ENCODE data around the gene CRHR2.

The CRHR2 gene

GRCh38 chr7:30657131-30657530 is 25.1 kb downstream of the CRHR2 start:
- DNase-seq (ENCODE audit: low read depth in 1 of 2, low spot score in 1 of 2), result no peak
- Histone ChIP-seq H3K27me3 (ENCODE audit: insufficient read depth, poor library complexity, severe bottlenecking) (no peaks in the 10 kb centered on the region), H3K27ac (replicated peaks) (no peak overlapping the region), H3K4me3 (replicated peaks; ENCODE audit: insufficient read depth, low read length) (no peak overlapping the region)
- no peak for TF ChIP-seq GABPA (IDR thresholded peaks at IDR 0.05; ENCODE audit: low read depth)
- no peak for TF ChIP-seq REST (IDR thresholded peaks at IDR 0.05; ENCODE audit: insufficient replicate concordance, low read depth)
- TF ChIP-seq CTCF (IDR thresholded peaks at IDR 0.05; ENCODE audit: insufficient read depth, low read length), result no peak
- TF ChIP-seq SPI1 (IDR thresholded peaks at IDR 0.05; ENCODE audit: borderline replicate concordance, low read depth), result no peak
- no peak for TF ChIP-seq POLR2AphosphoS5 (IDR thresholded peaks at IDR 0.05; ENCODE audit: low read depth)

- Histone ChIP-seq H3K4me3 (replicated peaks; ENCODE audit: insufficient read depth, low read length) (no peak overlapping the region), H3K27me3 (ENCODE audit: insufficient read depth, poor library complexity, severe bottlenecking) (no peaks in the 10 kb centered on the region), H3K27ac (replicated peaks) (no peak overlapping the region)
- TF ChIP-seq POLR2AphosphoS5 (IDR thresholded peaks at IDR 0.05; ENCODE audit: low read depth), result no peak
- no peak for DNase-seq (ENCODE audit: low read depth in 1 of 2, low spot score in 1 of 2)
Measured at GRCh38 chr7:30656006-30656957, 26.0 kb downstream of the CRHR2 start.

- DNase-seq (ENCODE audit: low read depth in 1 of 2, low spot score in 1 of 2), result no peak
- no peaks in the 10 kb centered on the region for H3K27me3 ChIP-seq (ENCODE audit: insufficient read depth, poor library complexity, severe bottlenecking)
- TF ChIP-seq POLR2AphosphoS5 (IDR thresholded peaks at IDR 0.05; ENCODE audit: low read depth), result no peak
- TF ChIP-seq REST (IDR thresholded peaks at IDR 0.05; ENCODE audit: insufficient replicate concordance, low read depth), result no peak
- no peak for TF ChIP-seq GABPA (IDR thresholded peaks at IDR 0.05; ENCODE audit: low read depth)
- no peak for TF ChIP-seq SPI1 (IDR thresholded peaks at IDR 0.05; ENCODE audit: borderline replicate concordance, low read depth)
- TF ChIP-seq CTCF (IDR thresholded peaks at IDR 0.05; ENCODE audit: insufficient read depth, low read length), result no peak
- H3K4me3 ChIP-seq (replicated peaks; ENCODE audit: insufficient read depth, low read length), result no peak overlapping the region
- no peak overlapping the region for H3K27ac ChIP-seq (replicated peaks)
Measured at GRCh38 chr7:30655096-30655970, 26.9 kb downstream of the CRHR2 start.

Measured in HL-60 (cell line).